ENCODE measurements around the gene SORBS2.

Gene SORBS2

GRCh38 chr4:185805262-185805802 is 6.7 kb downstream of the SORBS2 start:
- TF ChIP-seq POLR2A (IDR thresholded peaks at IDR 0.05; ENCODE audit: low read length) (no peak), GATA1 (IDR thresholded peaks at IDR 0.05; ENCODE audit: low read depth, low read length) (no peak)

GRCh38 chr4:185803022-185803421 is 9.0 kb downstream of the SORBS2 start:
- DNase-seq, result no peak
- TF ChIP-seq POLR2A (IDR thresholded peaks at IDR 0.05; ENCODE audit: low read length) (no peak), GATA1 (IDR thresholded peaks at IDR 0.05; ENCODE audit: low read depth, low read length) (no peak)

More at GRCh38 chr4:185805262-185805802, 6.7 kb downstream of the SORBS2 start:
- no peak for DNase-seq

DNA sequence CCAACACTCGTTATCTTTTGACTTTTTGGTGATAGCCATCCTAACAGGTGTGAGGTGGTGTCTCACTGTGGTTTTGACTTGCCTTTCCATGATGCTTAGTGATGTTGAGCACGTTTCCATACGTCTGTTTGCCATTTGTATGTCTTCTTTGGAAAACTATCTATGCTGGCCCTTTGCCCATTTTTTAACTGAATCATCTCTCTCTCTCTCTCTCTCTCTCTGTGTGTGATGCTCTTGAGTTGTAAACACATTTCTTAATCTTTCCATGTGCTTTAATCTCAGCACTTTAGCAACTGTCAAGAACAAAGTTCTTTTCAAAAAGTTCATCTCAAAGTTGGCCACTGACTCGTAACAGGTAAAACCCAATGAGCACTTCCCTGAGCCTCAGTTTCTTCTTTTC is 10.5 kb downstream of the SORBS2 start:
- DNase-seq, result no peak
- TF ChIP-seq GATA1 (IDR thresholded peaks at IDR 0.05; ENCODE audit: low read depth, low read length), result no peak
- TF ChIP-seq POLR2A (IDR thresholded peaks at IDR 0.05; ENCODE audit: low read length), result no peak

GRCh38 chr4:185800266-185800945 is 11.6 kb downstream of the SORBS2 start:
- TF ChIP-seq GATA1 (IDR thresholded peaks at IDR 0.05; ENCODE audit: low read depth, low read length), result no peak
- TF ChIP-seq POLR2A (IDR thresholded peaks at IDR 0.05; ENCODE audit: low read length), result no peak

DNA sequence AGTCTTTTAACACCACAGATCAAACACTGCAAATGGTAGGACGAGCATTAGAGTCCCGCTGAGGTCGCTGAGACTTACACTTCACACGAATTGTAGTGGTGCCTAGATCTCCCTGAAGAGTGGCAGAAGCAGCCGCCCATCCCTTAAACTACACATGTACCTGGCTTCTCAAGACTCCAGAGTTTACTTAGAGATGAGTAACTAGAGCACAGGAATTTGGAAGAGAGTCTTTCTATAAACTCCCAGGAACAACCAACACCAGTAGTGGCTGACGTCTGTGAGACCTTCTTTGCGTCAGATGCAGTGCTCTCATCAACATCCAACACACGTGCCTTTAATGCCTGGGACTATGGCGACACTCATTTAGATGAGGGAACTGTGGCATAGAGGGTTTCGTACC is 12.6 kb downstream of the SORBS2 start:
- no peak for DNase-seq
- no peak for TF ChIP-seq POLR2A (IDR thresholded peaks at IDR 0.05; ENCODE audit: low read length)
- TF ChIP-seq GATA1 (IDR thresholded peaks at IDR 0.05; ENCODE audit: low read depth, low read length), result no peak

More at GRCh38 chr4:185800266-185800945, 11.6 kb downstream of the SORBS2 start:
- DNase-seq, result no peak

GRCh38 chr4:185797596-185798338 is 14.2 kb downstream of the SORBS2 start:
- no peak for DNase-seq
- no peak for TF ChIP-seq POLR2A (IDR thresholded peaks at IDR 0.05; ENCODE audit: low read length)
- no peak for TF ChIP-seq GATA1 (IDR thresholded peaks at IDR 0.05; ENCODE audit: low read depth, low read length)

- DNase-seq, result no peak
- no peak for TF ChIP-seq POLR2A (IDR thresholded peaks at IDR 0.05; ENCODE audit: low read length)
- no peak for TF ChIP-seq GATA1 (IDR thresholded peaks at IDR 0.05; ENCODE audit: low read depth, low read length)
These were observed 15.0 kb downstream of the SORBS2 start for GRCh38 chr4:185797018-185797417.

- TF ChIP-seq POLR2A (IDR thresholded peaks at IDR 0.05; ENCODE audit: low read length), result no peak
- no peak for DNase-seq
These were observed 15.8 kb downstream of the SORBS2 start for GRCh38 chr4:185796176-185796575.

DNA sequence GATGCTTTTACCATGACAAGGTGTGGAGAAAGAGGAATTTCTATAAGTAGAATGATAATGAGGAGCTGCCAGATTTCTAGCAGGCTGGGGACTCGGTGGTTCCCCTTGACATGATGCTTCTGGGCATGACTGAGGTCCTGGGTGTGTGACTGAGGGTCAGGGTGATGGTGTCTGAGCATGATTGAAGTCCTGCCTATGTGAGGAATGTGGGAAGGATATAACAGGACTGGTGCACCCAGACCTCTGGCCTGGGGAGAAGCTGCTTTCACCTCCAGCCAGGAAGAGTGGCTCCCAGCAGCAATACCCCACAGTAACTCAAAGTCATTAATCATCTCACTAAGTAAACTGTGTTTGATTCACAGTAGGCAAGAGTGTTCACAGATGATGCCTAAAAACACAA is 17.4 kb downstream of the SORBS2 start:
- no peak for DNase-seq
- TF ChIP-seq GATA1 (IDR thresholded peaks at IDR 0.05; ENCODE audit: low read depth, low read length) (no peak), POLR2A (IDR thresholded peaks at IDR 0.05; ENCODE audit: low read length) (no peak)

DNA sequence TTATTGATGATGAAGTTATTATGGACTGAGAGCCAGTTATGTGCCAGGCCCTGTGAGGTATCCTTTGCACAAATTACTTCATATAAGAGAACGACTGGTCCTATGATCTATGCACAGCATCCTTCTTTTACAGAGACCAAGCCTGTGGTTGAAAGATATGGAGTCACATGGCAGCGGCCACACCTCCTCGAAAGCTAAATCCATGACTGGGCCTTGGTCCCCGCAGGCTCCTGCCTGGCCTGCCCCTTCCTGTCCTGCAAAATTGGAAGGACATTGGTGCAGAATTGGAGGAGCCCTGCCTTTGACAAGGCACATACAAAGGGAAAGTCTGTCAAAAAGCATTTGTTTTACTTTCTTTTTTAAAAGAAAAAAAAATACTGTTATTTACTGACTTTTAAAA is 18.3 kb downstream of the SORBS2 start:
- no peak for DNase-seq
- TF ChIP-seq POLR2A (IDR thresholded peaks at IDR 0.05; ENCODE audit: low read length) (no peak), GATA1 (IDR thresholded peaks at IDR 0.05; ENCODE audit: low read depth, low read length) (no peak)

GRCh38 chr4:185793116-185793485 is 18.9 kb downstream of the SORBS2 start:
- no peak for TF ChIP-seq GATA1 (IDR thresholded peaks at IDR 0.05; ENCODE audit: low read depth, low read length)
- TF ChIP-seq POLR2A (IDR thresholded peaks at IDR 0.05; ENCODE audit: low read length), result no peak
- DNase-seq, result no peak

DNA sequence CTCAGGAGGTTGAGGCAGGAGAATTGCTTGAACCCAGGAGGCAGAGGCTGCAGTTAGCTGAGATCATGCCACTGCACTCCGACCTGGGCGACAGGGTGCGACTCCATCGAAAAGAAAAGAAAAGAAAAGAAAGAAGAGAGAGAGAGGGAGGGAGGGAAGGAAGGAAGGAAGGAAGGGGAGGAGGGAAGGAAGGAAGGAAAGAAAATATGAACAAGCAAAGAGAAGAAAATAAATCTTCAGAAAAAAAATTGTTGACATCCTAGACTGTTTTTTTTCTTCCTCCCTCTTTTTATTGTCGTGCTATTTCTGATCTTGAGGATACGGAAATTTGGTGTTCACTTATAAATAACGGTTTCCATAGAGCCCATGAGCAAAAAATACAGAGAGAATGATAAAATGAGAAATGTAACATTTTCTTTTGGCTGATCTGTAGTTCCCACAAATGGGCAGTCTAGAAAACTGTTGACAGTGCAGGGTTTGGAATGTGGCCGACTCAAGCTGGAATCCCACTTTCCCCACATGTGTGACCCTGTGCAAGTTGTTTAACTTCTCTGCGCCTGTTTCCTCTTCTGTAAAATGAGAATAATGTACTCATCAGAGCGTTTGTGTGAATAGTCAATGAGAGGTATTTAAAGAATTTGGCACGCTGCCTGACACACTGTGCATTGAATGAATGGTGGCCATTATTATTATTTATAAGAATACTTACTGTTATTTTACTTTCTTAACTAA is 19.4 kb downstream of the SORBS2 start:
- no peak for DNase-seq
- TF ChIP-seq GATA1 (IDR thresholded peaks at IDR 0.05; ENCODE audit: low read depth, low read length) (no peak), POLR2A (IDR thresholded peaks at IDR 0.05; ENCODE audit: low read length) (no peak)

DNA sequence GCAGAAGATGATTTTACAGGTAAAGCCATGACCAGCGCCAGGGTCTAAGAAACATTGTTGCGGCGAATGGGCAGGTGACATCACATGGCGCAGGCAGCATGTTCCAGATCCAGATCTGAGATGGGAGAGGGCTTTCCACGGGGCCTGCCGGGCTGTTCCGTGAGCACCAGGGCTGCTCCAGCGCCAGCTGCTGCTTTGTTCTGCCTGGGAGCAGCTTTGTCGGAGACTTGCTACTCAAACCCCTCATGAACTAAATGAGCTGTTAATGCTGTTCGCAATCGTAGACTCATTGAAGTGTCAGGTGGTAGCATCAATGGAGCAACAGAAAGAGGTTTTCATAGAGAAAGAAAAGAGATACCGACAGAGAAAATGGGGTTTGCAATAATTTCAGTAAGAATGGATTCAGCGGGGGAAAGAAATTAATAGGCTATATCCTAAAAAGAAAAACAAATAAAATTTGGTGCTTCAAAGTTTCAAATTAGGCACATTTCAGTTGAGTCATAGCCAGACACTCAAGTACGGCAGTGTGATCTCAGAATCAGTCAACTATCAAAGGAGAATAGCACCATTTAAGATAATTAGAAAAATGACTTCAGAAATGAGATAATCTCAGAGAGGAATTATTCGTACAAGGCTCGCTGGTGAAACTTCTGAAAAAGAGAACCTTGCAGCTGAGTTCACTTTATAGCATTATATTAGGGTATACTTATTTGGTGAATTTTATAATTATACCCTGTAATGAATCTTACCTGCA is 23.9 kb downstream of the SORBS2 start:
- TF ChIP-seq GATA1 (IDR thresholded peaks at IDR 0.05; ENCODE audit: low read depth, low read length) (no peak), POLR2A (IDR thresholded peaks at IDR 0.05; ENCODE audit: low read length) (no peak)
- no peak for DNase-seq

All from erythroblast (primary cell).